Measurements from ENCODE around the gene PATJ.

Gene PATJ

DNA sequence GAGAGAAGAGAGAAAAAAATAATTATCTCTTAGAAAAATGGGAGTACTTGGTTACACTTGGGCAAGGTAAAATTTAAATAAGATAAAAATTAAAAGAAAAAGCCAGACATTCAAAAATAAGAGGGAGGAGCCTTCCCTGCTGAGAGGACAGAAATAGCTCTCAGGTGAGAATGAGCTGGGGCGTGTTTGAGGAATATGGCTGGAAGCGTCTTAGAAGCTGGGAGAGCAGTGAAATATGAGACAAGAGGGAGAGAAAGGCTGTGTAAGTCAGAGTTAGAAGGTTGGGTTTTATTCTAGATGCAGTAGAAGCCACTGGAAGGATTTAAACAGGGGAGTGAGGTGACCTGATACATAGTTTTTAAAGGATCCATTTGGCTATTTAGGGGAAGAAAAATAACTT, 298.2 kb downstream of the PATJ start:
- H3K4me3 ChIP-seq (ENCODE audit: low read depth, low read length): no peak overlapping the region
- TF ChIP-seq CTCF (IDR thresholded peaks at IDR 0.05; ENCODE audit: low read depth, low read length): no peak

DNA sequence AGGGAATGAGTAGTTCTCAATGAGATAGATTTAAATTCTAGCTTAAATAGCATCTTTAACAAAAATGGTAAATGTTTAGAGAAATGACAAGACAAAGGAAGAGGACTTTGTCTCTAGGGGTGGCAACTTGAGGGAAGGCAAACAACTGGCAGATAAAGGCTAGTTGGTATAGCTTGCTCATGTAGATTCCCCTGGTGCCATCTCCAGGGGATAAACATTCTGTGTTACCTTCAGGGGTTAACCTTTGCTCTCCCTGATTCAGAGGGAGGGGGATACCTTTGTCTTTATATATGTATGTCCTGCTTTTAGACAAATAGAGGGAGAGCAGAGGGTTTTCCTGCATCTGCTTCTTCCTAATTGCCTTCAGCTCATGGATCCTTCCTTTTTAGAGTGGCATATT, 298.7 kb downstream of the PATJ start:
- H3K4me3 ChIP-seq (ENCODE audit: low read depth, low read length): no peak overlapping the region
- no peak for TF ChIP-seq CTCF (IDR thresholded peaks at IDR 0.05; ENCODE audit: low read depth, low read length)

- H3K4me3 ChIP-seq (ENCODE audit: low read depth, low read length): no peak overlapping the region
- no peak for TF ChIP-seq CTCF (IDR thresholded peaks at IDR 0.05; ENCODE audit: low read depth, low read length)
These were observed 300.9 kb downstream of the PATJ start for GRCh38 chr1:62043154-62043553.

DNA sequence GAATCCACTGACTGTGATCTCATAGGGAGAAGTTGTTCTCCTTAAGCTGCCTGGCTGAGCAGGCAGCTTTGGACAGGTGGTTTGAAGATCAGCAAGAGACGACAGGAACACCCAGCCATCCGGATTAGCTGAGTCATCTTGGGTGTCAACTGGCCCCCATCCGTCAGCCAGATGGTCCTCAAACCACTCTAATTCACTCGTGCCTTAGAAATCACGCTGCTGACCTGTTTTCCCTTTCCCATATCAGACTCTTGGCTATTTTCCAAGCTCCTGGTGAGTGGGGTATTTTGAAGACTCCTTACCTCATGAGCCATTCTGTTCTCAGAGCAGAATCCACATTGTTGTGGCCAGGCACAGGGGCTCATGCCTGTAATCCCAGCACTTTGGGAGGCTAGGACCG, 303.3 kb downstream of the PATJ start:
- no peak for TF ChIP-seq CTCF (IDR thresholded peaks at IDR 0.05; ENCODE audit: low read depth, low read length)
- no peak overlapping the region for H3K4me3 ChIP-seq (ENCODE audit: low read depth, low read length)

DNA sequence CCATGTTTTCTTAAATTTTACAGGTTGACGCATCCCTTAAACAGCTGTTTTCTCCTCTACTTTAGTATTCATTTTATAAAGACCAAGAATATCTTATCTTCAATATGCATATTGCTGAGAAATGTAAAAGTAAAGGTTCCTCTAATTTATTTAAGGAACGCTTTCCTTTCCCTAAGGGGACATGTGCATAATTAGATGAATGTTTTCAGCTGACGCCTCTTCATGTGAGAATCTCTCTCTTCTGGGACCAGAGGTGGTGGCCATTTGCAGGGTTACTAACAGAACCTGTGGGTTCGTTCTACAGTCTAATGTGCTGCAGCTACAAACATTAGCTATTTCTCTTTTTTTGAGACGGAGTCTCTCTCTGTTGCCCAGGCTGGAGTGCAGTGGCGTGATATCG, 304.6 kb downstream of the PATJ start:
- H3K4me3 ChIP-seq (ENCODE audit: low read depth, low read length): no peak overlapping the region
- TF ChIP-seq CTCF (IDR thresholded peaks at IDR 0.05; ENCODE audit: low read depth, low read length): no peak

DNA sequence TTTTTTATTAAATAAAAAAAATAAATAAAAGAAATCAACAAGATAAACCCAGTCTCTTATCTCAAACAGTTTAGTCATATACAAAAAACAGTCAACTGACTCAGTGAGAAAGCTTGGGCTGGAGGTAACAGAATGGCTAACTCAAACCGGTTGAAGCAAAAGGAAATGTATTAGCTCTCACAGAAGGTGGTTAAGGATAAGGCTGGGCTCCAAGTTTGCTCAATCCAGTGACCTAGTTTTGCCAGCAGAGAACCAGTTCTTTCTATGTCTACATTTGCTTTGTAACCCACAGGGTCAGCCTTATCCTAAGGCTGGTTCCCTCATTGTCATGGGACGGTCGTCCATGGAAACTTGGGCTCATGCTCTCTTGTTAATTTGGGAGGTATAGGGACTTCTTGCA, 307.9 kb downstream of the PATJ start:
- no peak for TF ChIP-seq CTCF (IDR thresholded peaks at IDR 0.05; ENCODE audit: low read depth, low read length)

GRCh38 chr1:62052946-62053345, 310.7 kb downstream of the PATJ start:
- no peak for TF ChIP-seq CTCF (IDR thresholded peaks at IDR 0.05; ENCODE audit: low read depth, low read length)
- no peak overlapping the region for H3K4me3 ChIP-seq (ENCODE audit: low read depth, low read length)

More for the DNA sequence above, 307.9 kb downstream of the PATJ start:
- H3K4me3 ChIP-seq (ENCODE audit: low read depth, low read length): no peak overlapping the region
